Smooth muscle cell (in vitro differentiated cells): ENCODE measurements around the gene RBFOX2. TPM values are rescaled to one million over a fixed set of nuclear protein-coding genes. Genes with fewer than 3 reads are reported as not detected.

Experiments
- DNase-seq: peaks from one replicate; lab custom pipeline; 2025; ENCODE audit not compliant: unreplicated experiment; lab: John Stamatoyannopoulos, UW
- H2AFZ ChIP-seq: fragments of 200-600 bp; sonication (generic); 2 replicates; pipeline ENCODE4 v1.6.0; 2016; ENCODE audit warnings: antibody characterized with exemption, low read depth, mild to moderate bottlenecking
- H3F3A ChIP-seq: fragments of 200-600 bp; sonication (generic); 2 replicates; pipeline ENCODE4 v1.6.0; 2017; ENCODE audit warnings: antibody characterized with exemption, low read depth
- H3K27ac ChIP-seq: fragments of 200-600 bp; sonication (generic); 2 replicates; pipeline ENCODE4 v1.5.1; 2016; ENCODE audit warnings: low read depth, mild to moderate bottlenecking
- H3K27me3 ChIP-seq: fragments of 200-600 bp; sonication (generic); 2 replicates; pipeline ENCODE4 v1.6.1; 2016; ENCODE audit warnings: low read depth, mild to moderate bottlenecking
- H3K36me3 ChIP-seq: fragments of 200-600 bp; sonication (generic); 2 replicates; pipeline ENCODE4 v1.5.1; 2016; ENCODE audit warnings: low read depth
- H3K4me1 ChIP-seq: fragments of 200-600 bp; sonication (generic); 2 replicates; pipeline ENCODE4 v1.5.1; 2016; ENCODE audit warnings: low read depth
- H3K4me2 ChIP-seq: fragments of 200-600 bp; sonication (generic); 2 replicates; pipeline ENCODE4 v1.6.0; 2016; ENCODE audit warnings: mild to moderate bottlenecking
- H3K4me3 ChIP-seq: fragments of 200-600 bp; sonication (generic); 2 replicates; pipeline ENCODE4 v1.5.1; 2016; ENCODE audit warnings: mild to moderate bottlenecking
- H3K79me2 ChIP-seq: fragments of 200-600 bp; sonication (generic); 2 replicates; pipeline ENCODE4 v1.6.0; 2016; ENCODE audit warnings: low read depth, mild to moderate bottlenecking
- H3K9ac ChIP-seq: fragments of 200-600 bp; sonication (generic); 2 replicates; pipeline ENCODE4 v1.6.0; 2016; ENCODE audit warnings: low read depth
- H3K9me3 ChIP-seq: fragments of 200-600 bp; sonication (generic); replicated peaks from 2 replicates; pipeline ENCODE4 v1.5.1; 2016; ENCODE audit warnings: low read depth
- H4K20me1 ChIP-seq: fragments of 200-600 bp; sonication (generic); 2 replicates; pipeline ENCODE4 v1.6.0; 2016; ENCODE audit warnings: low read depth
- CTCF ChIP-seq: fragments of 200-600 bp; sonication (generic); IDR thresholded peaks from 2 replicates; pipeline ENCODE4 v1.5.1; 2017; ENCODE audit warnings: borderline replicate concordance, mild to moderate bottlenecking, antibody characterized with exemption; ENCODE audit not compliant: insufficient read depth, poor library complexity, severe bottlenecking
- WGBS: methylation state at CpG from one replicate; pipeline ENCODE4 v1.1.7; 2016; ENCODE audit warnings: low lambda C conversion rate; 5-methylcytosine and 5-hydroxymethylcytosine counted together
- polyA plus RNA-seq: library from polyadenylated mRNA; unstranded; fragments of >200 nt; fragmentation: Nextera tagmentation; extraction: Ambion mirVana; gene quantifications from 2 replicates; pipeline ENCODE4 v1.2.1, GENCODE V29; 2016
- total RNA-seq: library from RNA; depleted of rRNA; stranded (reverse); fragments of >200 nt; gene quantifications from 2 replicates; pipeline ENCODE4 v1.2.3, GENCODE V29; 2014

RBFOX2 gene
- total and polyA plus RNA-seq, 2 experiments from 2014 or later: 128 to 144 TPM

- H3K4me2 ChIP-seq: no peak overlapping the region
- H3K27me3 ChIP-seq: no peaks in the 10 kb centered on the region
- H4K20me1 ChIP-seq: peaks cover 91% of the 10 kb centered on the region
- peaks cover 6% of the 10 kb centered on the region for H3K4me1 ChIP-seq
- 97% methylated on average over 7 of the region's 7 CpGs for WGBS
- no peak for DNase-seq
- H3K4me3 ChIP-seq: no peak overlapping the region
- no peak for TF ChIP-seq CTCF
- H3K79me2 ChIP-seq: peaks cover 94% of the 10 kb centered on the region
- no peaks in the 10 kb centered on the region for H3K9me3 ChIP-seq
- H3K36me3 ChIP-seq: no peaks in the 10 kb centered on the region
- H2AFZ ChIP-seq: no peak overlapping the region
- H3K9ac ChIP-seq: no peak overlapping the region
- H3F3A ChIP-seq: peaks cover 3% of the 10 kb centered on the region
- H3K27ac ChIP-seq: no peak overlapping the region
These were observed 73.1 kb downstream of the RBFOX2 start for GRCh38 chr22:35955546-35955945.

GRCh38 chr22:35952576-35952975 lies 76.0 kb downstream of the RBFOX2 start:
- Histone ChIP-seq H3K4me2 (no peak overlapping the region), H3K36me3 (peaks cover 5% of the 10 kb centered on the region), H3K27ac (no peak overlapping the region), H3F3A (peaks cover 3% of the 10 kb centered on the region), H3K9ac (no peak overlapping the region), H3K27me3 (no peaks in the 10 kb centered on the region), H3K9me3 (no peaks in the 10 kb centered on the region), H3K79me2 (peaks cover 94% of the 10 kb centered on the region), H3K4me1 (peaks cover 6% of the 10 kb centered on the region), H2AFZ (no peak overlapping the region), H3K4me3 (no peak overlapping the region), H4K20me1 (peaks cover 88% of the 10 kb centered on the region)
- DNase-seq: no peak
- no peak for TF ChIP-seq CTCF

- no peak for TF ChIP-seq CTCF
- no peak overlapping the region for H3K4me2 ChIP-seq
- WGBS: 90% methylated on average over 2 of the region's 2 CpGs
These were observed 78.4 kb downstream of the RBFOX2 start for GRCh38 chr22:35950262-35950661.

GRCh38 chr22:35949243-35949642 lies 79.4 kb downstream of the RBFOX2 start:
- no peaks in the 10 kb centered on the region for H3K4me1 ChIP-seq
- H3K4me2 ChIP-seq: no peak overlapping the region
- H3K9me3 ChIP-seq: no peaks in the 10 kb centered on the region
- H2AFZ ChIP-seq: no peak overlapping the region
- peaks cover 93% of the 10 kb centered on the region for H3K79me2 ChIP-seq
- H3K27ac ChIP-seq: no peak overlapping the region
- peaks cover 8% of the 10 kb centered on the region for H3F3A ChIP-seq
- no peaks in the 10 kb centered on the region for H3K27me3 ChIP-seq
- no peak overlapping the region for H3K4me3 ChIP-seq
- H3K36me3 ChIP-seq: peaks cover 5% of the 10 kb centered on the region
- H3K9ac ChIP-seq: no peak overlapping the region
- no peak for DNase-seq
- TF ChIP-seq CTCF: no peak
- 97% methylated on average over 3 of the region's 3 CpGs for WGBS
- H4K20me1 ChIP-seq: peaks cover 87% of the 10 kb centered on the region

More at GRCh38 chr22:35950262-35950661, 78.4 kb downstream of the RBFOX2 start:
- DNase-seq: no peak
- no peak overlapping the region for H3K27ac ChIP-seq
- no peaks in the 10 kb centered on the region for H3K9me3 ChIP-seq
- H3K27me3 ChIP-seq: no peaks in the 10 kb centered on the region
- peaks cover 6% of the 10 kb centered on the region for H3K4me1 ChIP-seq
- peaks cover 11% of the 10 kb centered on the region for H3F3A ChIP-seq
- no peak overlapping the region for H3K9ac ChIP-seq
- H3K4me3 ChIP-seq: no peak overlapping the region
- peaks cover 5% of the 10 kb centered on the region for H3K36me3 ChIP-seq
- peaks cover 93% of the 10 kb centered on the region for H3K79me2 ChIP-seq
- peaks cover 87% of the 10 kb centered on the region for H4K20me1 ChIP-seq
- no peak overlapping the region for H2AFZ ChIP-seq
